GM12875 (cell line): ENCODE results near the gene DAO.
"Not testable (repeated sequence)": the region's sequence is repeated elsewhere in the genome, so short reads cannot be mapped to it uniquely, and the experiment has no call there.

Experiments used
- H3K4me3 ChIP-seq: one replicate; pipeline ENCODE4 v1.5.1; 2011; ENCODE audit warnings: low read depth, low read length, control low read depth
- TF ChIP-seq, protein P1 (sequence below): IDR thresholded peaks from 2 replicates; pipeline ENCODE4 v1.5.1; 2011; ENCODE audit warnings: low read depth, mild to moderate bottlenecking, control low read depth, inconsistent platforms, low read length, moderate library complexity, borderline replicate concordance; ENCODE audit not compliant: insufficient read depth

DAO gene

DNA sequence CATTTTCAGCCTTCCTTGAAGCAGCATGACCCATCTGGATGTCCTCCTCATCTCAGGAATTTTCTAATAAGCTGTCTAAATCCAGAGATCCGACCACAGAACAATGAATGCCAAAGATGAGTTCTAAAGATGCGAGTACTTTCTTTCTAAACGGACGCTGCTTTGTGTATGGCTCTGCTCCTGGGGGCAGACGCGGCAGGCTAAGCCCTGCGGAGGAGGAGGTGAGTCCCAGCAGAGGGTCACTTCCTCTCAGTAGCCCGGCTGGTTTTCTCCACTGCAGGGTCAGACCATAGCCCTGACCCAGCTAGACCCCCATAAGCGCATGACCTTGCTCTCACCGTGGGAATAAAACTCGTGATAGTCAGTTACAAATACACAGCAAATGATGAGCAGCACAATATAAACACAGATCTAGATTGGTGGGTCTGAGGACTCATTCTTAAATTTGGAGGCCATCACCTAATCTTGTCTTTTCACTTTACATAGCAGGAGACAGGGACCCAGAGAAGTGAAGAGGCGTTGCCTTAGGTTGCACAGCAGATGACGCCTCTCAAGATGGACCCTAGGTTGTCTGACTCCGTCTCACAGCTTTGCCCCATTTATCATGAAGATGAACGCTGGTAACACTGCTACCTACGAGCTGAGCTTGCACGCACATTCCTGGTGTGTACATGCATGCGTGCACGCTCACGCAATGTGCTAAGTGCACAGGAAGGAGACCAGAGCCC is 39.1 kb upstream of the DAO start:
- TF ChIP-seq, protein P1, sequence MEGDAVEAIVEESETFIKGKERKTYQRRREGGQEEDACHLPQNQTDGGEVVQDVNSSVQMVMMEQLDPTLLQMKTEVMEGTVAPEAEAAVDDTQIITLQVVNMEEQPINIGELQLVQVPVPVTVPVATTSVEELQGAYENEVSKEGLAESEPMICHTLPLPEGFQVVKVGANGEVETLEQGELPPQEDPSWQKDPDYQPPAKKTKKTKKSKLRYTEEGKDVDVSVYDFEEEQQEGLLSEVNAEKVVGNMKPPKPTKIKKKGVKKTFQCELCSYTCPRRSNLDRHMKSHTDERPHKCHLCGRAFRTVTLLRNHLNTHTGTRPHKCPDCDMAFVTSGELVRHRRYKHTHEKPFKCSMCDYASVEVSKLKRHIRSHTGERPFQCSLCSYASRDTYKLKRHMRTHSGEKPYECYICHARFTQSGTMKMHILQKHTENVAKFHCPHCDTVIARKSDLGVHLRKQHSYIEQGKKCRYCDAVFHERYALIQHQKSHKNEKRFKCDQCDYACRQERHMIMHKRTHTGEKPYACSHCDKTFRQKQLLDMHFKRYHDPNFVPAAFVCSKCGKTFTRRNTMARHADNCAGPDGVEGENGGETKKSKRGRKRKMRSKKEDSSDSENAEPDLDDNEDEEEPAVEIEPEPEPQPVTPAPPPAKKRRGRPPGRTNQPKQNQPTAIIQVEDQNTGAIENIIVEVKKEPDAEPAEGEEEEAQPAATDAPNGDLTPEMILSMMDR: no peak
- no peak overlapping the region for H3K4me3 ChIP-seq

DNA sequence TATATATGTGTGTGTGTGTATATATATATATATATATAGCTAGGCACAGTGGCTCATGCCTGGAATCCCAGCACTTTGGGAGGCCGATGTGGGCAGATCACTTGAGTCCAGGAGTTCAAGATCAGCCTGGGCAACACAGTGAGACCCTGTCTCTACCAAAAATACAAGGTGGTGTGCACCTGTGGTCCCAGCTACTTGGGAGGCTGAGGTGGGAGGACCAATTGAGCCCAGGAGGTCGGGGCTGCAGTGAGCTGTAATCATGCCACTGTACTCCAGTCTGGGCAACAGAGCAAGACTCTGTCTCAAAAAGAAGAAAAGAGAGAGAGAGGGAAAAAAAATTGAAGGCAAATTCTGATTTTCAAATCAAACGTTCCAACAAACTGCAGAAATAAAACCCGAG is 38.1 kb upstream of the DAO start:
- H3K4me3 ChIP-seq: not testable (repeated sequence)

DNA sequence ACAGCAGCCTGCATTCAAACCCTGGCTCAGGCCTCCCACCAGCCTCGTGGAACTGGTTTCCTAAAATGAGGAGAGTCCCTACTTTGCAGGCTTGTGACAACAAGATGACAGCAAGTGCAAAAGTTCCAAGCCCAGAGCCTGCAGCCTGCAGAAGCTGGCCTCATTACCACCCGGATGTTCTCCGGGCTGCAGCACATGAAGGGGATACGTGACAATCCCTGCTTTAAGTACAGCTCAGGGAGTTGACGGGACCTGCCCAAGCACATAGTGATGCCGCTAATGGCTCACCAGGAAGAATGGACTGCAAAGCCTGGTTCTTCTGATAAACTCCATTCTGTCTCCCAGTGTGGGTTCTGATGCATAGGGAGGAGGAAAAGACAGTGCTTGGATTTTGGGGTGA is 37.5 kb upstream of the DAO start:
- H3K4me3 ChIP-seq: no peak overlapping the region
- TF ChIP-seq, protein P1: no peak

DNA sequence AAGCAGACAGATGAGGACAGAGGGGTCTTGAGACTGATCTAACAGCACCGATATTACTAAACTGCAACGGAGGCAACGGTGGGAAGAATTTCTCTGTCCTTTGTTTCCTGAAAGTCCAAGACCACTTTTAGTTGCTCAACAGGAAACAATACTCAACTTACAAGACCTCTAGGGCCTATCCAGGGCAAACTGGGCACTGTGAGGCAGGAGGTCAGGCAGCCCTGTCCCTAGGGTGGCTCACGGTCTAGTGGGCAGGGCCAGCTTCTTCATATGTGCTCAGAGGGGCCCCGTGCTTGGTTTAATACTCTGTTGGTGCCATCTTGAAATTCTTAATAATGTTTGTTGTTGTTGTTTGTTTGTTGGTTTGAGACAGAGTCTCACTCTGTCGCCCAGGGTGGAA is 36.7 kb upstream of the DAO start:
- no peak overlapping the region for H3K4me3 ChIP-seq
- TF ChIP-seq, protein P1: no peak

DNA sequence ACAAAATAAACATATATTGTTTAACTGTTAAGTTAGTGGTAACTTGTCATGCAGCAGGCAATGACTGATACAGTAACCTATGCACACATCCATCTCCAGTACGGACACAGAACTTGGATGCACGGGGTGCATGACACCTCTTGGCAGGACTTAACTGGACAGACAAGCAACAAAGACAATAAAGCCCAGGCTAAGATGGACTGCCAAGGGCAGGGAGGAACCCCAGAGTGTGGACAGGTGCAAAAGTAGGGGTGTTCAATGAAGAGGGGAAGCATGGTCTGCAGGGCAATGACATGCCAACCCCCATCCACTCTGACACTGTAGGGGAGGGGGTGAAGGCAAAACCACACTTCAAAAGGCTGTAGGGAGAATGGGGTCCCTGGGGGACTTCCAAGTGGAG is 34.2 kb upstream of the DAO start:
- TF ChIP-seq, protein P1: no peak
- no peak overlapping the region for H3K4me3 ChIP-seq

DNA sequence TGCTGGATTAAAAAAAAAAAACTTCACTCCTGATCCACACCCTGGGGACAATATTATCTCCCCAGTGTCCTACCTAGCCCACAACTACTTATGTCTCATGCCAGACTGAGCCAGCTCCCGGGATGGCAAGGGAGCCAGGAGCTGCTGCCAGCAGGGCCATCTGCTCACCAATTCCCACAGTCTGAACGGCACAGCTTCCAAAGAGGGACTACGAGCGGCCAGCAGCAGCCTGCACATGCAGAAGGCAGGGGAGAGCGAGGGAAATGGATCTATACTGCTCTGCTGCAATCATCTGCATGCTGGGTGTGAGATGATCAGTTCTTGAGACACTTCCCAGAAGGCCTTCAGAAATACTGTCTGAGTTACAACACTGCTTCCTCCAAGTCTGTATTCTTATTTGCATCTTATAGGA is 33.6 kb upstream of the DAO start:
- TF ChIP-seq, protein P1: no peak
- no peak overlapping the region for H3K4me3 ChIP-seq

DNA sequence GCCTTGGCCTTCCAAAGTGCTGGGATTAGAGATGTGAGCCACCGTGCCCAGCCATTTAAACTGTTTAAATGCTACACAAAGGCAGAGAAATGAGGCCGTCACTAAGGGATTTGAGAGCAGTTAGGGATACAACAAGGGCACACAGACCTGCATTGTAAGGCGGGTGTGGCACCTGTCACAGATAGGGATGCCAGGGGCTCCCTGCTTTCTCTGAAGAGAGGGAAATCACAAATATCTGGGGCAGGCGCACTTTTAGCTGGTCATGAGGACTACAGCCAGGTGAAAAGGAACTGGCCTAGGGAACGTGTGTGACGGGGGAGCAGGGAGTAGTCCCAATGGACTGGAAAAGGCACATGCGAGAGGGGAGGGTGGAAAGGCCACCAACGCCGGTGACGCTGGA is 32.2 kb upstream of the DAO start:
- TF ChIP-seq, protein P1: no peak
- H3K4me3 ChIP-seq: no peak overlapping the region

DNA sequence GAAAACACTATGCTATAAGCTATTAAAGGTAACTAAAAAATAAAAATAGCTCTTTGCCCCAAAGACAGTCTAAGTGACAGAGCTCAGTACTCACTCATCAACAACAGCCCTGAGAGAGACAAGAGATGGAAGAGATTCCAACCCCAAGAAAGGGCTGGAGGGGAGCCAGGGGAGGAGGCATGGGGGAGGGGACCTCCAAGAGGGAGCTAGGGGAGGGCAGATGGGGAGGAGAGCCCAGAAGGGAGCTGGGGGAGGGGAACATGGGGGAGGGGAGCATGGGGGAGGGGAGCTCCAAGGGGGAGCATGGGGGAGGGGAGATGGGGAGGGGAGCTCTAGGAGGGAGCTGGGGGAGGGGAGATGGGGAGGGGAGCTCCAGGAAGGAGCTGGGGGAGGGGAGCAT is 30.2 kb upstream of the DAO start:
- no peak overlapping the region for H3K4me3 ChIP-seq
- TF ChIP-seq, protein P1: no peak
